Gastroesophageal sphincter (tissue), 4 donors: ENCODE measurements around the gene SLIT3. TPM values are rescaled to one million over a fixed set of nuclear protein-coding genes. Genes with fewer than 3 reads are reported as not detected.

ENCODE experiments used
- ATAC-seq: fragments of 150-250 bp; one replicate; pipeline ENCODE4 v1.9.1; 2016; ENCODE audit warnings: mild to moderate bottlenecking, moderate library complexity
- H3K27ac ChIP-seq, 4 donors: fragments of 200-600 bp; sonication (generic) in 3 of 4; 1 replicate in 3 of 4; 2 replicates in 1 of 4; pipeline ENCODE4 v1.5.1; 2016 to 2019
- H3K27me3 ChIP-seq: fragments of 200-600 bp; sonication (generic); one replicate; pipeline ENCODE4 v1.5.1; 2019
- H3K36me3 ChIP-seq, 2 donors: fragments of 200-600 bp; sonication (generic); one replicate each; pipeline ENCODE4 v1.5.1; 2019; ENCODE audit warnings: control low read depth in 1 of 2
- H3K4me1 ChIP-seq, 3 donors: fragments of 200-600 bp; sonication (generic); 1 replicate in 2 of 3; 2 replicates in 1 of 3; pipeline ENCODE4 v1.5.1; 2016 to 2019; ENCODE audit warnings: control low read depth in 2 of 3
- H3K4me3 ChIP-seq, 2 donors: fragments of 200-600 bp; sonication (generic); one replicate each; pipeline ENCODE4 v1.5.1; 2019; ENCODE audit warnings: mild to moderate bottlenecking in 1 of 2, moderate library complexity in 1 of 2
- H3K9me3 ChIP-seq, 3 donors: fragments of 200-600 bp; sonication (generic); one replicate each; pipeline ENCODE4 v1.5.1; 2017 to 2019; ENCODE audit warnings: control low read depth in 2 of 3
- CTCF ChIP-seq, 4 experiments: fragments of 200-600 bp in 2 of 4; fragments of 450-650 bp in 2 of 4; sonication (generic) in 1 of 4; IDR thresholded peaks; one replicate each; pipeline ENCODE4 v1.5.1; 2017 to 2019; ENCODE audit warnings: antibody characterized with exemption in 4 of 4, mild to moderate bottlenecking in 2 of 4, moderate library complexity in 2 of 4
- EP300 ChIP-seq: sonication (generic); formaldehyde crosslinking; IDR thresholded peaks from one replicate; pipeline ENCODE4 v1.6.1; 2017; ENCODE audit warnings: antibody characterized with exemption, mild to moderate bottlenecking
- POLR2A ChIP-seq, 2 donors: fragments of 450-650 bp; IDR thresholded peaks; one replicate each; pipeline ENCODE4 v1.6.1; 2017; ENCODE audit warnings: antibody characterized with exemption in 2 of 2, mild to moderate bottlenecking in 2 of 2, moderate library complexity in 1 of 2
- POLR2AphosphoS5 ChIP-seq: sonication (generic); formaldehyde crosslinking; IDR thresholded peaks from one replicate; pipeline ENCODE4 v1.6.1; 2017; ENCODE audit warnings: antibody characterized with exemption
- WGBS, 2 donors: methylation state at CpG; one replicate each; pipeline ENCODE4 v1.1.5; 2018; ENCODE audit warnings: low coverage in 1 of 2; 5-methylcytosine and 5-hydroxymethylcytosine counted together
- total RNA-seq, 4 donors: library from RNA; depleted of rRNA; stranded (reverse); fragments of >200 nt; gene quantifications; one replicate each; pipeline ENCODE4 v1.1.0, GENCODE V29; 2016

The SLIT3 gene
- total RNA-seq, 4 donors from 2014 or later = 29.6 to 76.3 (median 31.1) TPM

- no peak overlapping the region for H3K4me3 ChIP-seq
- no peaks in the 10 kb centered on the region for H3K9me3 ChIP-seq
- H3K27ac ChIP-seq = no peak overlapping the region
- H3K27me3 ChIP-seq = no peaks in the 10 kb centered on the region
- TF ChIP-seq POLR2A (IDR thresholded peaks at IDR 0.05) (no peak), EP300 (no peak), POLR2AphosphoS5 (no peak), CTCF (IDR thresholded peaks at IDR 0.05) (no peak)
- H3K4me1 ChIP-seq = peaks cover 0 to 29% (median 0%) of the 10 kb centered on the region in 3 donors
- ATAC-seq = no peak
- WGBS, 2 donors = 63 to 100% methylated on average over 2 of the region's 4 CpGs
- H3K36me3 ChIP-seq = no peaks in the 10 kb centered on the region
Measured at GRCh38 chr5:168990679-168991078, 310.3 kb downstream of the SLIT3 start.

DNA sequence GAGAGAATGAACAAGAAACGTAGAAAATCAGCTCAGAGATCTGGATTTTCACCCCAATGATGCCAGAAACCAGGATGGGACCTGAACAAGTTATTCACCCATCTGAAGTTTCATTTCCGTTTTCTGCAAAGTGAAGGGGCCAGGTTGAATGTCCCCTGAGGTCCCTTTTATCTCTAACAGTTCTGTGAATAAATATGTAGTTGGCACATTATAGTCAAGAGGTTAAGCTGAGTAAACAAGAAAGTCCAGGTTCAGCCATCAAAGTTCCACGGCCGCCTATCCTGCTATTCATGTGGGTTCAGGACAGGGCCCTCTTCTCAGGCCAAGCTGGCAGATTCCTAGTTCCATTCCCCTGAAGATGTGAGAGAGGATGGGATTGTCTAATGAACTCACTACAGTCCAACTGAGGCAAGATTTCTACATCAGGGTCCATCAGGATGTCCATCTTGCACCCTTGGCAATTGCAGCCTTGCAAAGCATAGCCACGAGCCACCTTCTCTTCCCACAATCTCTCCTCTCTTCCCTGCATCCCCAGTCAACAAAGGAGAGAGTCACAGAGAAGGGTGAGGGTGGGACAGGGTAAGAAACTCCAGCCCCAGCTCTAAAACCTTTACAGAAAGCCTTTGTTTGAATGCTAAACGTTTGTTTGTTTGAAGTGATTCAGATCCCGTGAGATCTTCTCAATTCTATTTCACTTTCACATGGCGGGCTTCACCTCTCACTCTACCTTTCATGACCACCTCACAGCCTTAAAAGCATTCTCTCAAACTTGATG, 311.0 kb downstream of the SLIT3 start:
- Histone ChIP-seq H3K4me3 (no peak overlapping the region), H3K36me3 (no peaks in the 10 kb centered on the region), H3K9me3 (no peaks in the 10 kb centered on the region), H3K27ac (no peak overlapping the region), H3K4me1 (peaks cover 0 to 29% (median 0%) of the 10 kb centered on the region in 3 donors), H3K27me3 (no peaks in the 10 kb centered on the region)
- ATAC-seq = no peak
- TF ChIP-seq EP300 = no peak
- no peak for TF ChIP-seq CTCF (IDR thresholded peaks at IDR 0.05)
- TF ChIP-seq POLR2A (IDR thresholded peaks at IDR 0.05) = no peak
- TF ChIP-seq POLR2AphosphoS5 = no peak
- 75 to 82% methylated on average over 5 to 8 of the region's 8 CpGs for WGBS, 2 donors

DNA sequence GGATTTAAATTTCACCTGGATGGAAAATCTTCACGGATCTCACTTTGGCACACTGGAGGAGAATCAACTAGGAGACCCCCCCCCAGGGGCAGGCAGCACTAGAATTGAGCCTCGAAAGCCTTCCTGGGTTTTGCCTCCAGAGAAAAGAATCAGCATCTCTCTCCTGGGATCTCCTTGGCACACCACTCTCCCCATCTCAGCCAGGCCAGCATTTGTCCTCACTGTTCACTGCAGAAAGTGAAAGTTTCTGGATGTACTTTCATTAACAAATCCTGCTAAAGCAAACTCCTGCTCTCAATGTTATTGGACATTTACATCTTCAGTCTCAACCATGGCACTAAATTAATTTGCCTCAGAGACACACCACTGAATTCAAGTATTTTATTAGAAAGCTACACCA, 312.2 kb downstream of the SLIT3 start:
- ATAC-seq = no peak
- Histone ChIP-seq H3K4me3 (no peak overlapping the region), H3K36me3 (no peaks in the 10 kb centered on the region), H3K4me1 (peaks cover 0 to 29% (median 0%) of the 10 kb centered on the region in 3 donors), H3K27ac (no peak overlapping the region), H3K27me3 (no peaks in the 10 kb centered on the region), H3K9me3 (no peaks in the 10 kb centered on the region)
- WGBS, 2 donors = 40 to 73% methylated on average over 1 to 2 of the region's 2 CpGs
- no peak for TF ChIP-seq POLR2AphosphoS5
- no peak for TF ChIP-seq CTCF (IDR thresholded peaks at IDR 0.05)
- no peak for TF ChIP-seq EP300
- TF ChIP-seq POLR2A (IDR thresholded peaks at IDR 0.05) = no peak

DNA sequence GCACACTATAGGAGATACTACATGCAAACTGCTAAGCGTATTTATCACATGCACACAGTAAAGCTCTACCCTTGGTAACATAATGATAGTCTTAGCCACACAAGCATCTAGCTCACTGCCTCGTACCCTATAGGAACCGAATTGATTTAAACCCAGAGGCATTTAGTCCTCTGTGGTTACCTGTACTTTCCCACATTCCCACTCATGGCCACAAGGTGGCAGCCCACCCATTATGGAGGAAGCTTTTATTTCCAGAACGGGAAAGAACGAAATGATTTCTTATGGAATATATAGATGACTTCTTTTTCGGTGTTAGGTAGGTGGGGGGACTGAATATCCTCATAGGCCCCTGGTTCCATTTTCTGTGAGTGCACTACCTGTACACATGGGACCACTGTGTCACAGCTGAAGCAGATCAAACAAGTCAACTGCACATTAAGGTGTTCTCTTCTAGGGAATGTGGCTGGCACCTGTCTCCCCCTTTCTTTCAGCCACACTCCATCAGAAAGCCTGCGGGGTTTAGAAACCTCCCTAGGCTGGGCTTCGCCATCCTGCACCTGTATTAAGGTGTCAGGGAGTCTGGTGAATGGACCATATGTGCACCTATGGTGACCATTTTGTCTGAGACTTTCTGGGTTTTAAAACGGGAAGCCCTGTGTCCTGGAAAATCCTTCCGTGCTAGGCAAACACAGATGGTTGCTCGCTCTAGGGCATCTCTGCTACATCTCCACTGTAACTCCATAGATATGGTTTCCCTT, 313.2 kb downstream of the SLIT3 start:
- H3K9me3 ChIP-seq = no peaks in the 10 kb centered on the region
- no peaks in the 10 kb centered on the region for H3K27me3 ChIP-seq
- TF ChIP-seq POLR2AphosphoS5 = no peak
- TF ChIP-seq CTCF (IDR thresholded peaks at IDR 0.05) = peak; percentile 88 to 96 (median 90)
- no peaks in the 10 kb centered on the region for H3K36me3 ChIP-seq
- ATAC-seq = no peak
- no peak overlapping the region for H3K4me3 ChIP-seq
- H3K27ac ChIP-seq = no peak overlapping the region
- 25 to 30% methylated on average over 7 to 11 of the region's 11 CpGs for WGBS, 2 donors
- peaks cover 0 to 29% (median 0%) of the 10 kb centered on the region in 3 donors for H3K4me1 ChIP-seq
